Amygdala (tissue), 56 donors: ENCODE measurements around the gene SEPHS2.

ENCODE experiments used
- DNase-seq, 56 donors: peaks; one replicate each; lab custom pipeline; 2025; lab: John Stamatoyannopoulos, UW

SEPHS2 gene

DNA sequence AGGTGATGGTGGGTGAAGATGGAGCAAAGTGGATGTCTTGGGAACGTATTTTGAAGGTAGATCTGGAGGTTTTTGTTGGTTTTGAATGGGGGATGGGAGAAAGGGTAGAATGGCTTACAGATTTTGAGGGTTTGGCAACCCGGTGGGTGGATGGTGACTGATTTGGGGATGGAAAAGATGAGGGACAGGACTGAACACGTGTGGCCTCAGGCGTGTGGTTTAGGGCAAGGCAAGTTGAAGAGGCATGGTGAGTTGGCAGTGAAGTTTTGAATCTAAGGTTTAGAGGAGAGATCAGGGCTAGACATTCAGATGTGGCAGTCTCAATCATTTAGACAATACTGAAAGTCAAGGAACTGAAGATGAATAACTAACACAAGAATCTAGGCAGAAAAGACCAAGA, 10.8 kb downstream of the SEPHS2 start:
- DNase-seq: no peak

GRCh38 chr16:30430428-30430970, 15.2 kb downstream of the SEPHS2 start:
- peak in 10 of 56 donors; percentile 21 to 53 (median 40) for DNase-seq

GRCh38 chr16:30429678-30430427, 15.8 kb downstream of the SEPHS2 start, which contains the start of gene DCTPP1:
DCTPP1 (minus strand) TSS chr16:30430030; CDS start chr16:30429980, 50 bp downstream.
- DNase-seq: peak; percentile 26 to 96 (median 87)

DNA sequence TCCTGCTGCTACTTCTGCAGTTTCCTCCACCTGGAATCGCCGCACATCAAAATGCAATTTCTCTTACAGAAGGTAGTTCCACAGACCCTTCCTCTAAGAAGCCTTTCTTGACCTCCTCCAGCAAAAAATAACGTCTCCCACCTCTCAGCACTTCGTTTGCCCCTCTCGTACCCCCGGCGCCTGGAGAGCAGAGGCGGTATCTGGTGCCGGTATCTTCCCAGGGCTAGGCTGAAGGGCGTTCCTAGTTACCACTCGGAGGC, 16.3 kb downstream of the SEPHS2 start:
- no peak for DNase-seq

- no peak for DNase-seq
These were observed 17.6 kb downstream of the SEPHS2 start for GRCh38 chr16:30428055-30428454.

DNA sequence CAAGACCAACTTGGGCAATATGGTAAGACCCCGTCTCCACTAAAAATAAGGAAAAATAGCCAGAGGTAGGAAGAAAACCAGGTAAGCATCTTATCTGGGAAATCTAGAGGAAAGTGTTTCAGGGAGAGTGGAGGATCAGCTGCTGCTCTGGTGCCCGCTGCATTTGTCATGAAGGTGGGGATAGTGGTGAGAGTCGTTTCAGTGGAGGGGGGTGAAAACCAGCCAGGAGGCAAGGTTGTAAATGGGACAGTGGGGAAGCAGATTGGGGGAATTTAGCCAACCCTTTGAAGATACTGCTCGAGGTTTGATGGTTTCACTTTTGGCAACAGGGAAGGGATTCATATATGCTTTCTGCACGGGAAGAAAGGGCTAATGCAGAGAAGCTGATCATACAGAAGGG, 24.7 kb downstream of the SEPHS2 start:
- no peak for DNase-seq

GRCh38 chr16:30418350-30419181, 27.1 kb downstream of the SEPHS2 start:
- peak in 1 of 56 donors; percentile 40 for DNase-seq

DNA sequence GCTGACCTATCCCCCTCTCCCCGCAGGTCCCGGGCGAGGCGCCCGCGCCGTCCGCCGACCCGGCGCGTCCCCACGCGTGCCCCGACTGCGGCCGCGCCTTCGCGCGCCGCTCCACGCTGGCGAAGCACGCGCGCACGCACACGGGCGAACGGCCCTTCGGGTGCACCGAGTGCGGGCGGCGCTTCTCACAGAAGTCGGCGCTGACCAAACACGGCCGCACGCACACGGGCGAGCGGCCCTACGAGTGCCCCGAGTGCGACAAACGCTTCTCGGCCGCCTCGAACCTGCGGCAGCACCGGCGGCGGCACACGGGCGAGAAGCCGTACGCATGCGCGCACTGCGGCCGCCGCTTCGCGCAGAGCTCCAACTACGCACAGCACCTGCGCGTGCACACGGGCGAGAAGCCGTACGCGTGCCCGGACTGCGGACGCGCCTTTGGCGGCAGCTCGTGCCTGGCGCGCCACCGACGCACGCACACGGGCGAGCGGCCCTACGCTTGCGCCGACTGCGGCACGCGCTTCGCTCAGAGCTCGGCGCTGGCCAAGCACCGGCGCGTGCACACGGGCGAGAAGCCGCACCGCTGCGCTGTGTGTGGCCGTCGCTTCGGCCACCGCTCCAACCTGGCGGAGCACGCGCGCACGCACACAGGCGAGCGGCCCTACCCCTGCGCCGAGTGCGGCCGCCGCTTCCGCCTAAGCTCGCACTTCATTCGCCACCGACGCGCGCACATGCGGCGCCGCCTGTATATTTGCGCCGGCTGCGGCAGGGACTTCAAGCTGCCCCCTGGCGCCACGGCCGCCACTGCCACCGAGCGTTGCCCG, 27.9 kb downstream of the SEPHS2 start:
- peak in 46 of 56 donors; percentile 25 to 85 (median 64) for DNase-seq

GRCh38 chr16:30416624-30417528, 28.8 kb downstream of the SEPHS2 start:
- peak in 8 of 56 donors; percentile 8 to 61 (median 34) for DNase-seq

- DNase-seq: no peak
These were observed 29.5 kb downstream of the SEPHS2 start for GRCh38 chr16:30416047-30416603.

DNA sequence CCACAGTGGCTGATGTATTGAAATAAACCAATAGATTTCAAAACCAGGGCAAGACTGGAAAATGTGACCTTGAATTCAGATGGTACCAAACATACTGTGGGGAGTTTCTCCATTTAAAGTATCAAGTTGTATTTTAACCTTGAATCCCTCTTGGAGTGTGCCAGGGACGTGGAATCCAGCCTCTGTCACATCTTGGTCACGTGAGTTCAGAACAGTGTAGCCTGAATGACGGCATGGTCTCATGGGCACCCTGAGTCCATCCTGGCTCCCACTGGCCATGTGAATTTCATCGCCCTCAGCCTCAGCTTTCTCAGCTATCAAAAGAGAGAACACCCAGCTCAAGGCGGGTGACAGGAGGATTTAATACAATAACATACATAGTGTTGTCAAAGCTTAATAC, 31.5 kb downstream of the SEPHS2 start:
- no peak for DNase-seq

- DNase-seq: no peak
These were observed 32.4 kb downstream of the SEPHS2 start for GRCh38 chr16:30413112-30413806.

GRCh38 chr16:30409125-30410060, 36.3 kb downstream of the SEPHS2 start:
- DNase-seq: peak in 55 of 56 donors; percentile 11 to 94 (median 77)

DNA sequence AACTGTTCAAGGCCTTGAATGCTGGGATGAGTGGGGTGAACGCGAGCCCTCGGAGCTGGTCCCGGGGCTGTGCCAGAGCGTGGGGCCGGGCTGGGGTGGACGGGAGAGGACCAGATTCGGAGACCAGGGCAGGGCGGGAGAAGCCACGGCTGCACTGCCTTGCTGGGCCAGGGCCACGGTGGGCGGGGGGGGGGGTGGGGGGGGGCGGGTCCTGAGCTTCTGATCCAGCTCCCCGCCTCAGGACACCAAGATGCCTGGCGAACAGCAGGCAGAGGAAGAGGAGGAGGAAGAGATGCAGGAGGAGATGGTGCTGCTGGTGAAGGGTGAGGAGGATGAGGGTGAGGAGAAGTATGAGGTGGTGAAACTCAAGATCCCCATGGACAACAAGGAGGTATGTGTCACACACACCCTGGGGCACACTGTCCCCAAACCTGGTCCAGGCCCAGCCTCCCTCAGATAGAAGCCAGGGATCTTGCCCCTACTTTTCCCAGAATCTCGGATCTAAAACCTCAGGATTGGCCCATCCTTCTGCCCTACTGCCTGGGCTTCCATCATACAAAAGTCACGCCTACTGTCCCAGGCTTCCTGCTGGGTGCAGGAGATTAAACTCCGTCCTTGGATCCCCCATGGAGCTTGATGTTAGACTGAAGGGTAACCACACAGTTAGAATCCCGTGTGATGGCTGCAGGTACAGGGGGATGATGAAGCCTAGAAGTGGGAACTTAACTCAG, 37.7 kb downstream of the SEPHS2 start:
- DNase-seq: peak in 2 of 56 donors; percentile 30 to 38

DNA sequence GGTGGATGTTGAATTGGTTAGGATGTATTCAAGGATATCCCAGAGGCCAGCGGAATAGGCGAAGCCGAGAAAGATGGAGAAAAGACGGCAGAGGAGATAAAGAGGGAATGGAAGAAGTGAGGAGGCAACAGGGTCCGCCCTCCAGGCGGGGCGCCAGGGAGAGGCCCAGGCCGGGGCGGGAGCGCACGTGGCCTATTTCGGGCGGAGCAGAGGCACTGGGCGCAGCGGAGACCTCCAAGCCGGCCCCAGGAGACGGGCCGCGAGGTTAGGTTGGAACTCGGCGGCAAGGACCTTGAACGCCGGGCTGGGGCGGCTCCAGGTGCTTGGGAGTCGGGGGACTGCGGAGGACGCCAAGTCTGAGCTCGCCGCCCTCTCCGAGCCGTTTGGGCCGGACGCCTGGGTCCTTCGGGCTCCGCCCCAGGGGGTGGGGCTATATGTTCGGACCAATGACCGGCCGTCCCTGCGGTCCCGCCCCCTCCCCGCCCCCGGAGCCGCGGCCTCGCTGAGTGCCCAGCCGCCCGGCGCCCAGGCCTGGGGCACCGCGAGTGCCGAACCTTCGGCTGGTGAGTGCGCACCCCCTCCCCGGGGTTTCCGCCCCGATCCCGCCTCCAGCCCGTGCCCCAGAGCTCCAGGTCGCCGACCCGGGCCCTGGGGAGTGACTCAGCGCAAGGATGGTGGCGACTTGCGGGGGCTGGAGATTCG, 38.4 kb downstream of the SEPHS2 start, which contains the start of gene ZNF771:
ZNF771 (plus strand) TSS at position 505 of the 702 bp plus-strand sequence. CDS start 448 bp downstream, outside the sequence.
- DNase-seq: peak; percentile 22 to 96 (median 87)

GRCh38 chr16:30406795-30407101, 38.9 kb downstream of the SEPHS2 start:
- DNase-seq: no peak
